Measurements from ENCODE around the gene ANO2. TPM values are rescaled to one million over a fixed set of nuclear protein-coding genes. Genes with fewer than 3 reads are reported as not detected.

Gene ANO2
- 7.8 TPM for total RNA-seq

- DNase-seq: no peak
These were observed at the start of gene ANO2 for GRCh38 chr12:5945071-5946008. TSS of gene ANO2 (minus strand) at chr12:5945259. CDS start at chr12:5945217, 42 bp downstream.

GRCh38 chr12:5989621-5990020 lies 44.6 kb upstream of the ANO2 start:
- DNase-seq: no peak

- peak; percentile 47 for DNase-seq
These were observed 43.6 kb upstream of the ANO2 start for GRCh38 chr12:5988659-5989116.

GRCh38 chr12:5988088-5988487 lies 43.0 kb upstream of the ANO2 start:
- DNase-seq: no peak

GRCh38 chr12:5987573-5987972 lies 42.5 kb upstream of the ANO2 start:
- DNase-seq: no peak

- DNase-seq: no peak
These were observed 40.4 kb upstream of the ANO2 start for GRCh38 chr12:5985471-5985870.

GRCh38 chr12:5984873-5985272 lies 39.8 kb upstream of the ANO2 start:
- DNase-seq: no peak

- no peak for DNase-seq
These were observed 37.0 kb upstream of the ANO2 start for GRCh38 chr12:5982106-5982505.

GRCh38 chr12:5977556-5977955 lies 32.5 kb upstream of the ANO2 start:
- no peak for DNase-seq

- no peak for DNase-seq
These were observed 31.7 kb upstream of the ANO2 start for GRCh38 chr12:5976711-5977110.

- DNase-seq: no peak
These were observed 31.1 kb upstream of the ANO2 start for GRCh38 chr12:5976196-5976595.

- no peak for DNase-seq
These were observed 28.5 kb upstream of the ANO2 start for GRCh38 chr12:5973461-5974115.

- no peak for DNase-seq
These were observed 27.3 kb upstream of the ANO2 start for GRCh38 chr12:5972387-5972786.

GRCh38 chr12:5971194-5971850 lies 26.3 kb upstream of the ANO2 start:
- no peak for DNase-seq

GRCh38 chr12:5969974-5970690 lies 25.1 kb upstream of the ANO2 start:
- no peak for DNase-seq

- no peak for DNase-seq
These were observed 24.3 kb upstream of the ANO2 start for GRCh38 chr12:5969156-5969973.

GRCh38 chr12:5967645-5968415 lies 22.8 kb upstream of the ANO2 start:
- DNase-seq: no peak

- no peak for DNase-seq
These were observed 21.5 kb upstream of the ANO2 start for GRCh38 chr12:5966486-5967095.

- DNase-seq: no peak
These were observed 20.9 kb upstream of the ANO2 start for GRCh38 chr12:5965950-5966383.

All from skin of body (tissue), 2 donors.